Ovary (tissue), 3 donors: Measurements from ENCODE around the gene STMN1.

Experiments used
- CTCF ChIP-seq, 3 donors: fragments of 450-650 bp in 2 of 3; fragments of 200-600 bp in 1 of 3; IDR thresholded peaks; one replicate each; pipeline versions ENCODE4 v1.5.1 to v1.8.0; 2016 to 2022; ENCODE audit warnings: antibody characterized with exemption in 3 of 3, mild to moderate bottlenecking in 1 of 3
- EP300 ChIP-seq: sonication (generic); formaldehyde crosslinking; IDR thresholded peaks from one replicate; pipeline ENCODE4 v1.6.1; 2017; ENCODE audit warnings: antibody characterized with exemption
- donor health status: DM: no; HTN: no; CAD: no.

DNA sequence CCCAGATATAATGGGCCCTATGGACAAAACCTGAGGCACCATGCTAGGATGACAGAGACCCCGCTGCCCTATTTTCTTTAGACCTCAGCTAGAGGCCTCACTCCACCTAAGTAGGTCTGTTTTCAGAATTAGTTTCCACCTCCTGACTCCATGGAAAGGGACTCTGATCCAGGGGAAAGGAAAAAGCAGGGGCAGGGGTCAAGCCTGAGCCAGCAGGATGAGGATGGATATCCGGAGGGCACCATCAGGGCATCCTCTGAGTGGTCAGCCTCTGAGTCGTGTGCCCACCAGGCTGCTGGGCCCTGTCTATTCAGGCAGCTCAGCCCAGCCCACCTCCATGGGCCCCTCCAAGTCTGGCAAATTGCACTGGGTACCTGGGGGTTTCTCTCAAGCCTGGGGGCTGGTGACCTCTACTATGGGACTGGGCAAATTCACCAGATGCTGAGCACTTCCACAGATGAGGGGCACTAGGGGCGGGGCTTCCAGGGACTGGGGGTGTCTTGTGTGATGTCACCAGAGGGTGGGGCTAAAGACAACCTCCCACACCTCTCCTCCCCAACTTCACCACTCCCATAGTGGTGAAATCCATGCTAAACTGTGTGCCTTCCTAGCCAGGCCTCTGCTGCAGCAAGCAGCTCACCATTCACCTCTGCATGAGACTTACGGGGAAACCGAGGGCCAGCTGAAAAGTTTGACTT is 36.2 kb downstream of the STMN1 start:
- TF ChIP-seq CTCF (IDR thresholded peaks at IDR 0.05): no peak
- TF ChIP-seq EP300: no peak
